Liver (tissue), 9 donors: ENCODE results near the gene IZUMO1. TPM values are rescaled to one million over a fixed set of nuclear protein-coding genes. Genes with fewer than 3 reads are reported as not detected.

Experiments
- DNase-seq: peaks from one replicate; pipeline ENCODE4 v3.0.0-alpha.2; 2017; ENCODE audit warnings: low spot score
- H3K27ac ChIP-seq, 2 donors: one replicate each; pipeline ENCODE4 v1.7.0; 2013; ENCODE audit warnings: inconsistent platforms in 2 of 2, low read length in 2 of 2, control low read depth in 1 of 2, low read depth in 1 of 2, mild to moderate bottlenecking in 1 of 2
- H3K27me3 ChIP-seq, 4 donors: one replicate each; pipeline versions ENCODE4 v1.6.1 to v1.7.0; 2013; ENCODE audit warnings: low read length in 3 of 4, inconsistent platforms in 1 of 4, mild to moderate bottlenecking in 1 of 4, moderate library complexity in 1 of 4; ENCODE audit not compliant: control insufficient read depth in 4 of 4, insufficient read depth in 4 of 4
- H3K36me3 ChIP-seq, 4 donors: one replicate each; pipeline versions ENCODE4 v1.6.1 to v1.7.0; 2013; ENCODE audit warnings: low read length in 3 of 4, mild to moderate bottlenecking in 3 of 4, low read depth in 1 of 4, moderate library complexity in 1 of 4; ENCODE audit not compliant: control insufficient read depth in 4 of 4, insufficient read depth in 3 of 4
- H3K4me1 ChIP-seq, 4 donors: one replicate each; pipeline versions ENCODE4 v1.6.1 to v1.7.0; 2013; ENCODE audit warnings: low read length in 3 of 4, mild to moderate bottlenecking in 3 of 4, moderate library complexity in 1 of 4; ENCODE audit not compliant: control insufficient read depth in 4 of 4, insufficient read depth in 4 of 4
- H3K4me3 ChIP-seq, 3 donors: one replicate each; pipeline versions ENCODE4 v1.6.1 to v1.7.0; 2013; ENCODE audit warnings: low read length in 3 of 3, control low read depth in 1 of 3, low read depth in 1 of 3, mild to moderate bottlenecking in 1 of 3
- H3K9ac ChIP-seq, 2 donors: one replicate each; pipeline ENCODE4 v1.7.0; 2013; ENCODE audit warnings: low read length in 2 of 2, mild to moderate bottlenecking in 2 of 2, moderate library complexity in 2 of 2, control low read depth in 1 of 2, low read depth in 1 of 2
- H3K9me3 ChIP-seq, 4 donors: one replicate each; pipeline versions ENCODE4 v1.6.1 to v1.7.0; 2013; ENCODE audit warnings: low read length in 3 of 4; ENCODE audit not compliant: control insufficient read depth in 4 of 4
- CTCF ChIP-seq: fragments of 150-350 bp; IDR thresholded peaks from 2 replicates; pipeline ENCODE4 v1.5.1; 2017; ENCODE audit warnings: improper control_type of control experiment, low read depth, low read length; ENCODE audit not compliant: missing input control
- EGR1 ChIP-seq, 2 donors: IDR thresholded peaks; 2 replicates each; pipeline ENCODE4 v1.6.1; 2016 to 2018; ENCODE audit warnings: antibody characterized with exemption in 2 of 2, low read depth in 2 of 2
- FOXA1 ChIP-seq: IDR thresholded peaks from 2 replicates; pipeline ENCODE4 v1.6.1; 2016; ENCODE audit warnings: antibody characterized with exemption
- GABPA ChIP-seq, 2 donors: IDR thresholded peaks in 1 of 2; conservative IDR thresholded peaks in 1 of 2; 2 replicates each; pipeline ENCODE4 v1.6.1; 2016; ENCODE audit warnings: antibody characterized with exemption in 2 of 2, mild to moderate bottlenecking in 1 of 2, moderate library complexity in 1 of 2
- HNF4A ChIP-seq, 2 donors: conservative IDR thresholded peaks; 2 replicates each; pipeline ENCODE4 v1.6.1; 2016; ENCODE audit warnings: antibody characterized with exemption in 2 of 2, mild to moderate bottlenecking in 2 of 2
- HNF4G ChIP-seq: IDR thresholded peaks from 2 replicates; pipeline ENCODE4 v1.6.1; 2016; ENCODE audit warnings: antibody characterized with exemption
- JUND ChIP-seq, 2 donors: IDR thresholded peaks; 2 replicates each; pipeline ENCODE4 v1.6.1; 2016; ENCODE audit warnings: antibody characterized with exemption in 2 of 2
- MAX ChIP-seq: IDR thresholded peaks from 2 replicates; pipeline ENCODE4 v1.6.1; 2016; ENCODE audit warnings: antibody characterized with exemption
- NR2F2 ChIP-seq: IDR thresholded peaks from 2 replicates; pipeline ENCODE4 v1.6.1; 2016; ENCODE audit warnings: antibody characterized with exemption
- RAD21 ChIP-seq, 2 donors: IDR thresholded peaks; 2 replicates each; pipeline ENCODE4 v1.6.1; 2016; ENCODE audit warnings: antibody characterized with exemption in 2 of 2, mild to moderate bottlenecking in 2 of 2
- REST ChIP-seq: IDR thresholded peaks from 2 replicates; pipeline ENCODE4 v1.6.1; 2016; ENCODE audit warnings: antibody characterized with exemption, mild to moderate bottlenecking
- RXRA ChIP-seq, 2 donors: IDR thresholded peaks; 2 replicates each; pipeline ENCODE4 v1.6.1; 2017 to 2018; ENCODE audit warnings: antibody characterized with exemption in 2 of 2, mild to moderate bottlenecking in 1 of 2
- SP1 ChIP-seq: IDR thresholded peaks from 2 replicates; pipeline ENCODE4 v1.6.1; 2018; ENCODE audit warnings: antibody characterized with exemption, mild to moderate bottlenecking
- TAF1 ChIP-seq: conservative IDR thresholded peaks from 2 replicates; pipeline ENCODE4 v1.6.1; 2016; ENCODE audit warnings: antibody characterized with exemption, mild to moderate bottlenecking
- ZBTB33 ChIP-seq: IDR thresholded peaks from 2 replicates; pipeline ENCODE4 v1.6.1; 2016; ENCODE audit warnings: antibody characterized with exemption
- WGBS: extraction: QIAGEN DNeasy Blood & Tissue Kit; methylation state at CpG from one replicate; pipeline ENCODE4 v1.1.7; 2013; 5-methylcytosine and 5-hydroxymethylcytosine counted together
- polyA plus RNA-seq, 2 donors: library from polyadenylated mRNA; stranded (reverse) in 1 of 2; unstranded in 1 of 2; fragments of 200-250 nt in 1 of 2; fragments of >200 nt in 1 of 2; fragmentation: Nextera tagmentation in 1 of 2; extraction: Ambion mirVana in 1 of 2; gene quantifications; one replicate each; pipeline versions ENCODE4 v1.2.1 to v1.2.3, GENCODE V29; 2013 to 2015
- total RNA-seq, 2 donors: library from RNA; depleted of rRNA; stranded (reverse); fragments of >200 nt; gene quantifications; one replicate each; pipeline ENCODE4 v1.2.3, GENCODE V29; 2014
- donor health status: healthy.
- donor health status: healthy.
- donor health status: healthy.
- donor health status: healthy.
- donor health status: healthy.

IZUMO1 gene
- total and polyA plus RNA-seq, 4 donors, result 0.33 to 0.47 TPM; not detected in 2

GRCh38 chr19:48715681-48716171 lies 31.0 kb downstream of the IZUMO1 start:
- H3K9ac ChIP-seq, result no peak overlapping the region
- 85% methylated on average over 19 of the region's 19 CpGs for WGBS
- H3K4me3 ChIP-seq, result no peak overlapping the region
- DNase-seq, result no peak
- no peak overlapping the region for H3K27ac ChIP-seq
- H3K27me3 ChIP-seq, result no peaks in the 10 kb centered on the region
- H3K4me1 ChIP-seq, result peaks cover 0 to 30% (median 19%) of the 10 kb centered on the region in 4 donors
- no peaks in the 10 kb centered on the region for H3K9me3 ChIP-seq
- no peak for TF ChIP-seq EGR1 (IDR thresholded peaks at IDR 0.05; ENCODE audit: low read depth in 2 of 2)
- TF ChIP-seq JUND (IDR thresholded peaks at IDR 0.05), result no peak
- TF ChIP-seq CTCF, result no peak
- TF ChIP-seq RXRA (IDR thresholded peaks at IDR 0.05), result no peak
- no peak for TF ChIP-seq GABPA (IDR thresholded peaks at IDR 0.05 in 1 of 2, conservative IDR thresholded peaks at IDR 0.05 in 1 of 2)
- no peak for TF ChIP-seq SP1
- no peak for TF ChIP-seq REST
- no peak for TF ChIP-seq RAD21 (IDR thresholded peaks at IDR 0.05)
- TF ChIP-seq ZBTB33, result no peak
- TF ChIP-seq HNF4A (conservative IDR thresholded peaks at IDR 0.05), result no peak
- no peak for TF ChIP-seq HNF4G
- TF ChIP-seq FOXA1, result no peak
- no peak for TF ChIP-seq TAF1
- no peaks in the 10 kb centered on the region for H3K36me3 ChIP-seq

- Histone ChIP-seq H3K27me3 (no peaks in the 10 kb centered on the region), H3K9ac (peak overlapping the region; percentile 77 to 94), H3K4me3 (peak overlapping the region; percentile 18 to 72 (median 48)), H3K4me1 (peaks cover 0 to 29% (median 18%) of the 10 kb centered on the region in 4 donors), H3K9me3 (no peaks in the 10 kb centered on the region), H3K36me3 (no peaks in the 10 kb centered on the region), H3K27ac (peak overlapping the region; percentile 82 to 89)
- WGBS, result 63% methylated on average over 26 of the region's 26 CpGs
- DNase-seq, result no peak
- TF ChIP-seq RXRA (IDR thresholded peaks at IDR 0.05), result no peak
- no peak for TF ChIP-seq REST
- TF ChIP-seq EGR1 (IDR thresholded peaks at IDR 0.05; ENCODE audit: low read depth in 2 of 2), result no peak
- no peak for TF ChIP-seq TAF1
- TF ChIP-seq JUND (IDR thresholded peaks at IDR 0.05), result no peak
- TF ChIP-seq ZBTB33, result no peak
- TF ChIP-seq MAX, result no peak
- no peak for TF ChIP-seq NR2F2
Measured at GRCh38 chr19:48714759-48715675, 31.7 kb downstream of the IZUMO1 start.
